Fibroblast of lung (primary cell): ENCODE measurements around the gene ABCF3.

Experiments used
- CTCF ChIP-seq, 2 donors: IDR thresholded peaks in 1 of 2; conservative IDR thresholded peaks in 1 of 2; 1 replicate in 1 of 2; 2 replicates in 1 of 2; pipeline ENCODE4 v1.5.1; 2011 to 2012; ENCODE audit warnings: low read length in 2 of 2, control low read depth in 1 of 2, inconsistent platforms in 1 of 2, low read depth in 1 of 2, mild to moderate bottlenecking in 1 of 2
- EZH2 ChIP-seq: IDR thresholded peaks from 2 replicates; pipeline ENCODE4 v1.5.1; 2012; ENCODE audit warnings: low read length, control low read depth, mild to moderate bottlenecking; ENCODE audit errors: missing control alignments

DNA sequence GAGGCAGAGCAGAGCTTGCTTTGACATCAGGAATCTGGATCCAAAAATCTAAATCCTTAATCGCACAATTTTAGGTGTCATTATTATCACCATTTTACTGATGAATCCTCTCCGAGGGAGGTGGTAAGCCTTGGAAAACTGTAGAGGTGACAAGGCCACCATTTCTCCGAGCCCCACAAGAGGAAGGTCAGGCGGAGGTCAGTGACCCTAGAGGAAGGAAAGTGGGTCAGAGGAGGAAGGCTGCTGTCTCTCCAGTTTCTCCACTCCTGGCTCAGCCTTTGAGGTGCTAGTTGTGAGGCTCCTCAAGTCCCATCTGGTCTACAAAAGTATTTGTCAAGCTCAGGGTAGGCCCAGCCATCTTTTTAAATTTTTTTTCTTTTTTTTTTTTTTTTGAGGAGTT is 27.6 kb upstream of the ABCF3 start:
- no peak for TF ChIP-seq CTCF (conservative IDR thresholded peaks at IDR 0.05 in 1 of 2, IDR thresholded peaks at IDR 0.05 in 1 of 2; ENCODE audit: low read depth in 1 of 2, low read length in 2 of 2)
- no peak for TF ChIP-seq EZH2
